EH (cell line): Measurements from ENCODE around the gene NDUFB11.
"Not testable (repeated sequence)": the region's sequence is repeated elsewhere in the genome, so short reads cannot be mapped to it uniquely, and the experiment has no call there.

ENCODE experiments used
- DNase-seq: peaks from one replicate; pipeline ENCODE4 v3.0.0-alpha.2; 2015; ENCODE audit warnings: low read depth

Gene NDUFB11

GRCh38 chrX:47146936-47147859 lies 2.7 kb upstream of the NDUFB11 start:
- DNase-seq, result no peak

- peak; percentile 7 for DNase-seq
Measured at GRCh38 chrX:47146121-47146935, 1.8 kb upstream of the NDUFB11 start.

- no peak for DNase-seq
Measured at GRCh38 chrX:47145395-47146120, 1.1 kb upstream of the NDUFB11 start.

- peak; percentile 51 for DNase-seq
Measured at GRCh38 chrX:47143894-47144625, 442 bp downstream of the NDUFB11 start.

- no peak for DNase-seq
Measured at GRCh38 chrX:47138171-47138570, 6.3 kb downstream of the NDUFB11 start.

GRCh38 chrX:47135650-47136049 lies 8.9 kb downstream of the NDUFB11 start:
- DNase-seq, result peak; percentile 25

GRCh38 chrX:47133493-47133892 lies 11.0 kb downstream of the NDUFB11 start:
- no peak for DNase-seq

GRCh38 chrX:47129899-47130358 lies 14.6 kb downstream of the NDUFB11 start:
- DNase-seq, result no peak

- DNase-seq, result peak; percentile 95
Measured at GRCh38 chrX:47129157-47129898, 15.2 kb downstream of the NDUFB11 start.

GRCh38 chrX:47124466-47124865 lies 20.0 kb downstream of the NDUFB11 start:
- not testable (repeated sequence) for DNase-seq

- DNase-seq, result not testable (repeated sequence)
Measured at GRCh38 chrX:47116551-47117110, 27.9 kb downstream of the NDUFB11 start.

- DNase-seq, result peak; percentile 0
Measured at GRCh38 chrX:47112316-47112954, 32.1 kb downstream of the NDUFB11 start.

- not testable (repeated sequence) for DNase-seq
Measured at GRCh38 chrX:47110936-47111615, 33.4 kb downstream of the NDUFB11 start.

GRCh38 chrX:47101206-47101605 lies 43.3 kb downstream of the NDUFB11 start:
- no peak for DNase-seq

GRCh38 chrX:47098338-47099094 lies 46.0 kb downstream of the NDUFB11 start:
- DNase-seq, result no peak

- DNase-seq, result no peak
Measured at GRCh38 chrX:47097018-47097417, 47.5 kb downstream of the NDUFB11 start.

GRCh38 chrX:47093860-47094259 lies 50.6 kb downstream of the NDUFB11 start:
- DNase-seq, result no peak

GRCh38 chrX:47093248-47093647 lies 51.3 kb downstream of the NDUFB11 start:
- DNase-seq, result peak; percentile 36
